Midbrain (tissue), 1 donor: ENCODE measurements around the gene CTNNBL1.
"Not testable (repeated sequence)": the region's sequence is repeated elsewhere in the genome, so short reads cannot be mapped to it uniquely, and the experiment has no call there.

ENCODE experiments used
- DNase-seq: peaks from one replicate; lab custom pipeline; 2025; lab: John Stamatoyannopoulos, UW

Gene CTNNBL1

GRCh38 chr20:37852666-37853065 lies 158.8 kb downstream of the CTNNBL1 start:
- DNase-seq = no peak

- no peak for DNase-seq
These were observed 160.1 kb downstream of the CTNNBL1 start for GRCh38 chr20:37853823-37854375.

DNA sequence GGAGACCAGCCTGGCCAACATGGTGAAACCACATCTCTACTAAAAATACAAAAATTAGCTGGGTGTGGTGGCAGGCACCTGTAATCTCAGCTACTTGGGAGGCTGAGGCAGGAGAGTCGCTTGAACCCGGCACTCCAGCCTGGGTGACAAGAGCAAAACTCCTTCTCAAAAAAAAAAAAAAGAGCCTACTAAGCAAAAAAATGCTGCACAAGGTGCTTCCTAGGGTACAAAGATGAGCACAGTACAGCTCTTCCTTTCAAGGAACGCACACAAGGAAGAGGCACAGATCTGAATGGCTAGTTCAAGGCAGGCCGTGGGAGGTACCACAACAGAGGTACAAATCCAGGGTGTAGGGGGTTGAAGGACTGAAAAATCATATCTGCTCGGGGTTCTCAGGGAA lies 162.2 kb downstream of the CTNNBL1 start:
- not testable (repeated sequence) for DNase-seq

DNA sequence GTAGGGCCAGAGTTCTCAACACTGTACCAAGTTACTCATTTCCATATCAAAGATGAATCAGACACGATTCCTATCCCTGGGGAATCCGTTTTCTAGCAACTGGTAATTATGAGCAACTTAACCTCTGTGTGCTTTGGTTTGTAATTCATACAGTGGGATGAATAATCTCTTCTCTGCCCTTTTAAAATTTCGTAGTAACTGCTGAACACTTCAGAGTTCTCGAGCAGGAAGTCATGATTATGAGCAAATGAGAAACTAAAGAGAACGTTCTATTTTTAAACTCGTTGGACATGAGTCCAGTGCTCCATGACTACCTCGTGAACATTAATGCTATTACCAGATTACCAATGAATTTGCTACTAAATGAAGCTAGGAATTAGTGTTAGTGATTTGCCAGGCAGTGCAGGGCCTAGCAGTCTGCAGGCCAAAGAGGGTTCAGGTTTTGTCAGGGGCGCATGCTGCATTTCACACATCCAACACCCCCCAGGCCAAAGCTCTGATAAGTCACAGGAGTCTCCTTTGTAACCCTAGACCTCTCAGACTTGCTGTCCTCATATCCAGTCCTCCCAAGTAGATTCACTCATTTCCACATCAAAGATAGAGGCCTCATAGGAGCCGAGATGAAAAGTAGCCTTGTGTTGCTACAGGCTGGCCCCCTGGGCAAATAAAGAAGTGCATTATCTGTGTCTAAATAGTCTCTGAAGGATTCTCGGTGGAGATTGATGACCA lies 163.3 kb downstream of the CTNNBL1 start:
- no peak for DNase-seq

DNA sequence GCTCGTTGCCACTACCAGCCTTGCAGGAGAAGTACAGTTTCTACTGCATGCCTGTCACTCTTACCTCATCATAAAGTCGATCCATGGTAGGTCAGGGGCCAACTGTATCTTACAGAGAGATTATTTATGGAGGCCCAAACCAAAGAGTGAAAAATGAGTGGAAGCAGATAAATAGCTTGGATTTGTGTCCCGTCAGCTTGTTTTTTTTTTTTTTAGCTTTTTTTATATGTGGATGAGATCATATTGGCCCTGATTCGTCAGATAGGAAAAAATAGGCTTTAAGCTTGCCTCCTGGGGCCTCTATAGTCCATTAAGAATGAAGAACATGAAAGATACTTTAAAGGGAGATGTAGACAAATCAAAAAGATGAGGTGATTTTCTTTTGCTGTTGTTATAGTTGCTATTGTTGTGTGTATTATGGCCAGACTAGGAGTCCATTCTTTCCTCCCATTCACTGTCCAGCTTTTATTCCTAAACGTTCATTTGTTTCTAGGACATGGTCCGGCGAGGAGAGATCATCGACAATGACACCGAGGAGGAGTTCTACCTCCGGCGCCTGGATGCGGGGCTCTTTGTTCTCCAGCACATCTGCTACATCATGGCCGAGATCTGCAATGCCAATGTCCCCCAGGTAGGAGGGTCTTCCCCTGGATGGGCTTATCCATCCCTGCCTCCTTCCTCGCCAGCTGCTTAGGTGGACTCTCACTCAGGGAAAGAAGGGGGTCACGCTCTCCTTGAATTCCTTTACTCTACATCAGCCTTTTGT lies 165.8 kb downstream of the CTNNBL1 start:
- no peak for DNase-seq

DNA sequence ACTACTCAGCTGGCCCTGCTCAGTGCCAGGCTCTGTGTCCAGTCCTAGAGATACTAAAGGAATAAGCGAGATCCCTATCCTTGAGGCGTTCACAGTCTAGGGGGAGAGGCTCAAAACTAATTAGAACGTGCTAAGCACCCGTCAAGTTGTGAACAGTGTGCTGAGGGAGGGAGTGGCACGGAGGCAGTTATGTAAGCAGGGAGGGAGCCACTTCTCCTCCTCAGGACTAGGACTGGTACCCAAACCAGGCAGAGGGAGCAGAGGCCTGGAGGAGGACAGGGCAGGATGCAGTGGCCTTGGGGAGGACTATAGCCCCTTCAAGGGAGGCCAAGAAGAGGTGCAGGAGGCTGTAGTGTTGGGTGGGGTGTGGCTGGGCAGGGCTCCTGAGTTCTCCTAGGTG lies 169.5 kb downstream of the CTNNBL1 start:
- no peak for DNase-seq

- DNase-seq = no peak
These were observed 170.5 kb downstream of the CTNNBL1 start for GRCh38 chr20:37864298-37864697.

DNA sequence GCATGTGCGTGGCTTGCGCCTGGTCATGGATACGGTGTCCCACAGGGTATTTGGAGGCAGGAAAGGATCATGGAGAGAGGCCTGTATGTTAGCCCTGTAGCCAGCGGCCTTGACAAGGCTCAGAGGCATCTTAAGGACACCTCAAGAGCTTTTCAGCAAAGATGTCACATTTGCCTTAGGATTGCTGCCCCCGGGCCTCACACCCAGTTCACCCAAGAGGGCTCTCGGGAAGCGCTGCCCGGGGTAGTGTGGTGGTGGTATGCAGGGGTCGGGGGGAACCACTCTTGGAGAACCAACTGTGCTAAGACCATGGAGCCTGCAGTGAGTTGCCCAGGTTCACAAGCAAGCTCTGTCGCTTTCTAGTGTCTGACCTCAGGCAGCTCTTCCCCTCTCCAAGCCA lies 172.2 kb downstream of the CTNNBL1 start:
- no peak for DNase-seq

GRCh38 chr20:37867289-37868195 lies 173.7 kb downstream of the CTNNBL1 start:
- no peak for DNase-seq

DNA sequence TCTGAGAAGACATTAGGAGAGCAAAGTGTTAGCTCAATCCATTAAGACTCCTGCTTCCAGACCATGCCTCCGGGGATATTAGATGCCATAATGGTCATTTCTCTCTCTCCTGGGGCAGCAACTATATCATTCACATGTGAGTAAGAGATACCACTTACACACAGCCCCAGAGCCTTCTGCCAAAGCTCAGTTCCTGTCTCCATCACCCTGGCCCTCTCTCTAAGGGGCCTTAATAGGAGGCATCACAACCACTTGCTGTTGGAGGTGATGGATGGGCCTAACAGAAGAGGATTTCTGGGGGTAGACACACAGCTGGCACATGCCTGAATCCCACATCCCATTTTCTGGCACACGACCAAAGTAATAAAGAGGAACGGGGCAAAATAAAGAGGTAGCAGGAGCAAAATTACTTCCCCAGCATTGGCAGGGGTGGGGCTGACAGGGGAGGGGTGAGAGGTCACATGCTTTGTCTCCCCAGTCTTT lies 175.1 kb downstream of the CTNNBL1 start:
- DNase-seq = no peak

GRCh38 chr20:37869334-37869861 lies 175.6 kb downstream of the CTNNBL1 start:
- DNase-seq = no peak

DNA sequence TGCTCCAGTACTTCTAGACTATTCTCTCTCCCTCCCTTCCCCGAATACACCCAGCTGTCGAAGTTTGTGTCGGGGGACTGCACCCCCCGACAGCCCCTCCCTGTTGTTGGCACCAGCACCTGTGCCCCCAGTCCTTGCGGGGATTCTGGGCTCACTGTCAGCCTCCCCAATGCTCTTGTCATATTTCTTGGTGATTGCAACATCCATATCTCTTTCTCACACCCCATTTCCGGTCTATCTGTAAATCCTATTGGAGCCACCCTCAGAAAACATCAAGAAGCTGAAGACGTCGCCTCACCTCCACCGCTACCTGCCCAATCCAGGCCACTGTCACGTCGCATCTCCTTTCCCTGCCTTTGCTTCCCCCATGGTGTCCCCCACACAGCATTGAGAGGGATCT lies 176.5 kb downstream of the CTNNBL1 start:
- no peak for DNase-seq

- no peak for DNase-seq
These were observed 177.9 kb downstream of the CTNNBL1 start for GRCh38 chr20:37871751-37872150.

GRCh38 chr20:37872161-37872560 lies 178.3 kb downstream of the CTNNBL1 start:
- DNase-seq = no peak

- DNase-seq = no peak
These were observed 180.1 kb downstream of the CTNNBL1 start for GRCh38 chr20:37873884-37874283.

GRCh38 chr20:37875460-37876175 lies 181.8 kb downstream of the CTNNBL1 start:
- DNase-seq = no peak

DNA sequence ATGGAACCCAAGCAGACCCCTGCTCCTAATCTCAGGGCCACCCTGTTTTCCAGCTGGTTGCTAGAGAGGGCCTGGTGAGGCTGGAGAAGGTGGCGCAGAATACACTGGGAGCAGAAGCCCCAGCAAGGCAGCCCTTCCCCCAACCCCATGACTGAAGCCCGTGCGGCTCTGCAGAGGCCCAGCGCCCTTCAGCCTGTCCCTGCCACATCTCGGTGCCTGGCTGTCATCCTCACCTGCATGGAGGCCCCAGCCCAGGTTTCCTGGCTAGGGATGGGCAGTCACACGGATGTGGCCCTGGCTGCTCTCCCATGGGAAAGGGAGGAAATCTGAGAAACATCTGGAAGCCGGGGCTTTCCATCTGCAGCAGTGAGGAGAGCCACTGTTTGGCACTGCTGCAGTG lies 183.0 kb downstream of the CTNNBL1 start:
- DNase-seq = no peak

- DNase-seq = no peak
These were observed 184.3 kb downstream of the CTNNBL1 start for GRCh38 chr20:37877832-37878772.

DNA sequence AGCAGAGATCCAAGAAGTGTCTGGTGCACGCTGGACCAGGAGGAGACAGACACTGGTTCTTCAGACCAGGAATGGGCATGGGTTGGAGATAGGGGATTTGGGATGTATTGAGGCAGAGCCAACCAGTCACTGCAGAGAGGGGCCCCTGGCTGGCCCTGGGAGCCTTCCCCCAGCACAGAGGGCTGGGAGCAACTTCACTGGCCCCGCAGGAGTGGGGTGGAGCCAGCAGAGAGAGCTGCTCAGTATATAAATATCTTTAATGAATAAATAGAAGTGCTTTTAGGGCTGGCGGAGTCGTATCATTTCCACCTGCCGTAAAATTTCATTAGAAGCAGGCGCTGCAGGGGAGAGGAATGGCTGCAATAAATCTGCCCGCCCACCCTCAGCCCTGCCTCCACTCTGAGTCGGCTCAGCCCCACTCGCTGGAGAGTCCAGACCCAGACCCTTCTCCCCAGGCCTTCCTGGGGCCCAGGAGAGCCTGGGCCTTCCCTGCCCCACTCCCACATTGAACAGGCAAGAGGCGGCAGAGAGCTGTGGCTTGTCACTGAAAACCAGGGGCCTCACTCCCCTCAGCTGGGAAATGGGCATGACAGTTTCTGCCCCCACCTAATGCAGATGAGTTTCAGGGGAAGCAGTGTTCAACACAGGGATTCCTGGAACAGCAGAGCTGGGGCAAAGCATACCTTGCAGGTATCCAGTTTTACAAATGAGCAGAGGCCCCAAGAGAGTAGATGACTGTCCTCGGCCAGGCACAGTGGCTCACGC lies 185.2 kb downstream of the CTNNBL1 start:
- no peak for DNase-seq
